RWPE2 (cell line): ENCODE measurements around the gene KIAA1217.
A peak's percentile ranks its signal among the peaks of the same experiment; 100 is the strongest.

Experiments
- ATAC-seq: fragments of 200-7000 bp; cut with Tn5 transposase; 3 replicates; pipeline ENCODE4 v1.9.1; 2021; ENCODE audit warnings: low read depth
- DNase-seq: peaks from one replicate; pipeline ENCODE4 v3.0.0-alpha.2; 2020; ENCODE audit warnings: low spot score
- H3K27ac ChIP-seq: fragments of 450-650 bp; 2 replicates; pipeline ENCODE4 v1.5.1; 2017; ENCODE audit warnings: mild to moderate bottlenecking; ENCODE audit not compliant: poor library complexity, severe bottlenecking
- H3K27me3 ChIP-seq: fragments of 250-450 bp; sonication (Bioruptor Pico); 2 replicates; pipeline ENCODE4 v1.5.1; 2021; ENCODE audit warnings: mild to moderate bottlenecking, moderate library complexity; ENCODE audit not compliant: insufficient read depth, poor library complexity, severe bottlenecking
- H3K36me3 ChIP-seq: fragments of 250-450 bp; sonication (Bioruptor Pico); 2 replicates; pipeline ENCODE4 v1.5.1; 2020; ENCODE audit warnings: low read depth, mild to moderate bottlenecking, moderate library complexity
- H3K4me1 ChIP-seq: fragments of 250-450 bp; sonication (Bioruptor Pico); 2 replicates; pipeline ENCODE4 v1.5.1; 2021; ENCODE audit warnings: mild to moderate bottlenecking, moderate library complexity; ENCODE audit not compliant: insufficient read depth, poor library complexity, severe bottlenecking
- H3K4me3 ChIP-seq: fragments of 250-450 bp; sonication (Bioruptor Pico); 2 replicates; pipeline ENCODE4 v1.5.1; 2021; ENCODE audit warnings: mild to moderate bottlenecking, moderate library complexity; ENCODE audit not compliant: severe bottlenecking
- H3K9me3 ChIP-seq: fragments of 250-450 bp; sonication (Bioruptor Pico); 2 replicates; pipeline ENCODE4 v1.5.1; 2021; ENCODE audit warnings: mild to moderate bottlenecking, moderate library complexity; ENCODE audit not compliant: severe bottlenecking
- TF ChIP-seq, protein P1 (sequence below): fragments of 450-650 bp; IDR thresholded peaks from one replicate; pipeline ENCODE4 v1.5.1; 2017; ENCODE audit warnings: mild to moderate bottlenecking, moderate library complexity; ENCODE audit not compliant: poor library complexity, severe bottlenecking

KIAA1217 gene

DNA sequence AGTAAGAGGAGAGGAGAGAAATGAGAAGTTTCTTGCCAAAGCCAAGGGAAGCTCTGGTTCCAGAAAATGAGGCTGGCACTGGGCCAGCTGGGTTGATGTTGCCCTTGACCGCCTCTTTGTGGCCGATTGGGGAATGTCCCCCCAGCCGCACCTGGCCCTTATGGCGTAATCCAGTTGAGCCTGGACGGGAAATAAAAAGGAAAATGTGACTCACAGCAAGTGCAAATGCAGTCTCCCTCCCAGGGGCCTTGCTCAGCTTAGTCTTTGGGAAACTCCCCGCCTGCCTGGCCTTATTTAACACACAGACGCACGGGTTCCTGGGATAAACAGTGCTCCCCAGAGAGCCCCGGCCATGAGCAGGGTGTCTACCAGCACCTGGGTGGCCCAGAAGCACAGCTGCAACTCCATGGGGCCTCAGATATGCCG is 174.8 kb downstream of the KIAA1217 start:
- ATAC-seq (peak; percentile 83), DNase-seq (peak; percentile 90)
- Histone ChIP-seq H3K4me3 (no peak overlapping the region), H3K27ac (peak overlapping the region; percentile 95), H3K36me3 (peaks cover 17% of the 10 kb centered on the region), H3K4me1 (peaks cover 17% of the 10 kb centered on the region), H3K9me3 (no peaks in the 10 kb centered on the region), H3K27me3 (no peaks in the 10 kb centered on the region)
- TF ChIP-seq, protein P1, sequence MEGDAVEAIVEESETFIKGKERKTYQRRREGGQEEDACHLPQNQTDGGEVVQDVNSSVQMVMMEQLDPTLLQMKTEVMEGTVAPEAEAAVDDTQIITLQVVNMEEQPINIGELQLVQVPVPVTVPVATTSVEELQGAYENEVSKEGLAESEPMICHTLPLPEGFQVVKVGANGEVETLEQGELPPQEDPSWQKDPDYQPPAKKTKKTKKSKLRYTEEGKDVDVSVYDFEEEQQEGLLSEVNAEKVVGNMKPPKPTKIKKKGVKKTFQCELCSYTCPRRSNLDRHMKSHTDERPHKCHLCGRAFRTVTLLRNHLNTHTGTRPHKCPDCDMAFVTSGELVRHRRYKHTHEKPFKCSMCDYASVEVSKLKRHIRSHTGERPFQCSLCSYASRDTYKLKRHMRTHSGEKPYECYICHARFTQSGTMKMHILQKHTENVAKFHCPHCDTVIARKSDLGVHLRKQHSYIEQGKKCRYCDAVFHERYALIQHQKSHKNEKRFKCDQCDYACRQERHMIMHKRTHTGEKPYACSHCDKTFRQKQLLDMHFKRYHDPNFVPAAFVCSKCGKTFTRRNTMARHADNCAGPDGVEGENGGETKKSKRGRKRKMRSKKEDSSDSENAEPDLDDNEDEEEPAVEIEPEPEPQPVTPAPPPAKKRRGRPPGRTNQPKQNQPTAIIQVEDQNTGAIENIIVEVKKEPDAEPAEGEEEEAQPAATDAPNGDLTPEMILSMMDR, result peak; percentile 85

DNA sequence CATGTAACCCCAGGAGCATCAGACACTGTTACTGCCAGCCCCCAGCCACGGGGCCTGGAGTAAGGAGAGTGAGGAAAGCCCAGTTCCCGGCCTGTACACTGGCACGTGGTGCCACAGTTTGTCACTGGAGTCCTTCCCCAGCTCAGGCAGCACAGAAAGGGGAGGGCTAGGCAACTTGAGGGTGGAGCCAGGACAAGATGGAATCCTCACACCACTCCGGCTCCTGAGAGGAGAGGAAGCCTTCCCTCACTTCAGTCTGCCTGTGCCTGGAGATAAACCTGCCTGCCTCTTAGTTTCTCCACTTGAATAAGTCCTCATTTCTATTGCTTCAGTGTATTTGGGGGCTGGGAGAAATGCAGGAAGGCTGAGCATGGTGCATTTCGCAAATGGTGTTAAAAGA is 176.0 kb downstream of the KIAA1217 start:
- Histone ChIP-seq H3K9me3 (no peaks in the 10 kb centered on the region), H3K27me3 (no peaks in the 10 kb centered on the region), H3K4me3 (no peak overlapping the region), H3K4me1 (peaks cover 17% of the 10 kb centered on the region), H3K36me3 (peaks cover 17% of the 10 kb centered on the region), H3K27ac (peak overlapping the region; percentile 95)
- DNase-seq (no peak), ATAC-seq (no peak)
- TF ChIP-seq, protein P1, result no peak

DNA sequence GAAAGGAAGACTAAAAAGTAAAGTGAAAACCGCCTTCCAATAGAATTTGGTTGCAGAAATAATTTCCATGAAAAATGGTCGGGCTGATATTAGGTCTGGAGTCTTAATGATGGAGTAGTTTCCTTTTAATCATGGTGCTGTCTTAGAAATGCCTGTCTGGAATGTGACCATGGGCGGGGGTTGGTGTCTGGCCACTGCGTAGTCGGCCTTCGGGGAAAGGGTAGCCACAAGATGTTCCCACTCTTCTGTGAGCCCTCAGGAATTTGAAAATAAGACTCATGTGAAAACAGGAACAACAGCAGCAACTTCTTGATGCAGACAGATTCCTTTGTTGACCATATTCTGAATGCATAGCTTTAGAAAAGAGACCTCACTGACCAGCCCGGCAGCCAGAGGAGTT is 176.8 kb downstream of the KIAA1217 start:
- Histone ChIP-seq H3K4me3 (no peak overlapping the region), H3K4me1 (peaks cover 17% of the 10 kb centered on the region), H3K36me3 (peaks cover 17% of the 10 kb centered on the region), H3K9me3 (no peaks in the 10 kb centered on the region), H3K27ac (no peak overlapping the region), H3K27me3 (no peaks in the 10 kb centered on the region)
- ATAC-seq (no peak), DNase-seq (no peak)
- TF ChIP-seq, protein P1, result no peak

DNA sequence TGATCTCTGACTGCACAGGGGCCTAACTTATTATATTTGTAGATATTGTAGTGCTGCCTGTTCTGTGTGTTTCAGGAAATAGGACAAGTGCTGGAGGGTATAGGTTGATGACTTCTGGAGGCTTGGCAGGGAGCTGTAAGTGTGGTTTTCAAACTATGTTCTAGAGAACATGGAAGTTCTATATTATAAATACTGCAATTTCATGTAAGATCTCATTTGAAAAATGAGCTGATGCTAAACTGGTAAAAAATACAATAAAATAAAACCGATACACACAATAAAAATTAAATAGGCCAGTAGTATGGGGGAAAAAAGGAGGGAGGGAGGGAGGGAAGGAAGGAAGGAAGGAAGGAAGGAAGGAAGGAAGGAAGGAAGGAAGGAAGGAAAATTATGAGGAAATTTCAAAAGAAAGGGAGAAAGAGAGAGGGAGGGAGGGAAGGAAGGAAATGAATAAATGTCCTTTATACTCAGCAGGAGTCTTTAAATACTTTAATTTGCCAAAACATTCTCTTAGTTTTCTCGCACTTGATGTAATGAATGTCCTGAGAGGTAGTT is 181.3 kb downstream of the KIAA1217 start:
- Histone ChIP-seq H3K36me3 (peaks cover 6% of the 10 kb centered on the region; the same call in 1 of the 2 replicates), H3K27me3 (no peaks in the 10 kb centered on the region), H3K4me1 (no peaks in the 10 kb centered on the region), H3K4me3 (no peak overlapping the region), H3K27ac (no peak overlapping the region), H3K9me3 (no peaks in the 10 kb centered on the region)
- TF ChIP-seq, protein P1, result no peak
- DNase-seq (no peak), ATAC-seq (no peak)

DNA sequence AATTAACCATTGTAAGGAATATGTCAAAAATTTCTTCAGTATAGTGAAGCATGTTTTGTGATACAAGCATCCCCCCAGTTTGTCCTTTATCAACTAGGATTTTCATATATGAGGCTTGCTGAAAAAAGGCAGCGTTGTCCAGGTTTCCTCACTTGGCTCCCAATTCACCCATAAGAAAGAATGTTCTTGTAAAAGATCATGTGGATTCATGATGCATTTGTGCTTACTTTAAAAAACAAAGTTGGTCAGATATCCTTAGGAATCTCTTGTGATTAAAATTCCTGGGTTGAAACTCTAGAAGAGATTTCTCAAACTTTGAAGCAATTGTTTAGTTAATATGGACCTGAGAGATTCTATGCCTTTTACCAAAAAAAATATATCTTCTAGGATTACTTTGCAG is 181.8 kb downstream of the KIAA1217 start:
- no peaks in the 10 kb centered on the region for H3K27me3 ChIP-seq
- ATAC-seq (no peak), DNase-seq (no peak)
- no peak overlapping the region for H3K4me3 ChIP-seq
- H3K4me1 ChIP-seq, result no peaks in the 10 kb centered on the region
- peaks cover under 1% of the 10 kb centered on the region; the same call in 1 of the 2 replicates for H3K36me3 ChIP-seq
- TF ChIP-seq, protein P1, result no peak
- no peaks in the 10 kb centered on the region for H3K9me3 ChIP-seq
- no peak overlapping the region for H3K27ac ChIP-seq
